HG03457 (cell line): Measurements from ENCODE around the gene PGAP2.
"Not testable (repeated sequence)": the region's sequence is repeated elsewhere in the genome, so short reads cannot be mapped to it uniquely, and the experiment has no call there.

Experiments used
- ATAC-seq: cut with Tn5 transposase; IDR thresholded peaks from one replicate; pipeline ENCODE4 v1.9.1; 2021; ENCODE audit warnings: moderate number of reproducible peaks; ENCODE audit not compliant: unreplicated experiment

Gene PGAP2

GRCh38 chr11:3803726-3804495, 4.4 kb upstream of the PGAP2 start:
- ATAC-seq, result no peak

DNA sequence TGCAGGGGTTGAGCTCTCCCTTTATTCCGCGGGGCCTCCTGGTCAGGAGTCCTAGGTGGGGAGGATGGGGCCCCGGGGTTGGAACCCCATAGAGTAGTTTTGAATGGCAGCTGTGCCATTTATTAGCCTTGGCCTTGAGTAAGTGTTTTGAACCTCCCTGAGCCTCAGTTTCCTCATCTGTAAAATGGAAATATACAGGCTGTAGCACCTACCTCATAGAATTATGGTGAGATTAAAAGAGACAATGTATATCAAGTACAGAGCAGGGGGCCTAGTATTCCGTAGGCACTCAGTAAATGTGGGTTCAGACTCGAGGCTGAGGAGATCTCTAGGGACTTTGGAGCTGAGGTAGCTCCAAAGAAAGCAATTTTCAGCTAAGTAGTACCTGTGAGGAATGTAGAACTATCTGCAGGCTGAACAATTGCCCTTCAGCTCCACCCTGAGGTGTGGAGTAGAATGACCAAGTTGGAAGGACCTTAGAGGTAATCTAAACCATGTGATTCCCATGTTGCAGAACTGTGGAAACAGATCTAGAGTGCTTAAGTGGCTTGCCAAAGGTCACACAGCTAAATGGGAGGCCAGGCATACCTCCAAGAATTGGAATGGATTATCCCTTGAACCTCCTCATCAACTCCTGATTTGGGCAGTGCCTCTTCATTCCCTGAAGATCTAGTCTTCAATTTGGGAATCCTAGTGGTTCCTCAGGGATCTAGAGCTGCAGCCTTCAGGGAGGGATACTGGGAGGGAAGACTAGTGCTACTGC, 682 bp downstream of the PGAP2 start:
- peak; percentile 63 for ATAC-seq

GRCh38 chr11:3809624-3809928, 1.2 kb downstream of the PGAP2 start:
- no peak for ATAC-seq

DNA sequence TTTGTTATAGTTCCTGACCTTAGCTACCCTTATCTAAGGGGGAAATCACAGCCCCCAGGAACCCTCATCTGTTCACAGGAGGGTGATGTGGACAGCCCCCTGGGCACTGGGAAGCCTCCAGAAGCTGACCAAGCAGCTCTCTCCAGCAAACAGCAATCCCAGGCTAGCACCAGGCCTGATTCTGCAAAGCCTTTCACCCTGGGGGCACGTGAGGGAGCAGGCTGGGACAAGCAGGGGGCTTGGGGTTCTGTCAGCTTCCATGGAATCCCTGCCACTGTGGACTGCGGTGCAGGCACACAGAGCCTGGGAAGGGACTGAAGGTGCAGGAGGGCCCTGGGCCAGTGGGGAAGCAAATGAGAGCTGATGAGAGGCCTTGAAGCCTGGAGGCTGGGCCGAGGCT, 2.1 kb downstream of the PGAP2 start:
- no peak for ATAC-seq

DNA sequence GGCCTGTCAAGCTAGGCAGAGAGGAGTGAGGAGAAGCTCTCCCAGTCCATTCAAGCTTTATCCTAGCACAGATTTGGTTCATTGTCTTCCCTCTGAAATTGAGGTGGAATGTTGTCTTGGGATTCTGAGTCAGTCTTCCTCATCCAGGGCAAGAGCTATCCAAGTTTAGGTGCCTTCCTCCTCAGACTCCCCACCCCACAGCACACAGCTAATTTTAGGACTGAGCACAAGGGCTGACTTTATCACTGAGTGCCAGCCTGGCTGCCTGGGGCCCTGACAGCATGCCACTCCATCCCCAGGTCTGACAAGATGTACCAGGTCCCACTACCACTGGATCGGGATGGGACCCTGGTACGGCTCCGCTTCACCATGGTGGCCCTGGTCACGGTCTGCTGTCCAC, 2.6 kb downstream of the PGAP2 start:
- no peak for ATAC-seq

DNA sequence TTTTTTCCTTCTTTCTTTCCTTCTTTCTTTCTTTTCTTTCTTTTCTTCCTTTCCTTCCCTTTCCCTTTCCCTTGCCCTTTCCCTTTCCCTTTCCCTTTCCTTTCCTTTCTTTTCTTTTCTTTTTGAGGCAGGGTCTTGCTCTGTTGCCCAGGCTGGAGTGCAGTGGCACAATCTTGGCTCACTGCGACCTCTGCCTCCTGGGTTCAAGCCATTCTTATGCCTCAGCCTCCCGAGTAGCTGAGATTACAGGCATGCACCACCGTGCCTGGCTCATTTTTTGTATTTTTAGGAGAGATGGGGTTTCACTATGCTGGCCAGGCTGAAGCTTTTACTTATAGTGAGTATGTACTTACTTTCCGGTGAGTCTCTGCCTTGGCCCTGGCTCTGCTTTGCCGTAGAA, 6.5 kb downstream of the PGAP2 start:
- ATAC-seq, result not testable (repeated sequence)

DNA sequence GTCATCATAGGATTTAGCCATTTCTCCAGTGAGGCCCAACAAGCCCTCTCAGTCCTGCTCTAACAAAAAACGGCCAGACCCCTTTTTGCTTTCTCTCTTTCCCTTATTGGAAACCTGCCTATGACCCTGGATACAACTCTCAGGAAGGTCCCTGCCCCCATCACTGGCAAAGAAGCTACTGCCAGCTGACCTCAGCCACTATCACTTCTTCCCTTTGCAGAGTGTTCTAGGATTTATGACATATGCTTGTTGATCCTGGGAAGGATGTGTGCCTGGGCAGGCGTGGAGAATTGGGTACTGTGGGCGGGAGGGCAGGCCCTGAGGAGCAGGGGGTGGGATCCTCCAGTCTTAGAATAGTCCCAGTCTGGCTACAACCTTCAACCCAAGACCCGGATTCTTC, 7.5 kb downstream of the PGAP2 start:
- ATAC-seq, result no peak

DNA sequence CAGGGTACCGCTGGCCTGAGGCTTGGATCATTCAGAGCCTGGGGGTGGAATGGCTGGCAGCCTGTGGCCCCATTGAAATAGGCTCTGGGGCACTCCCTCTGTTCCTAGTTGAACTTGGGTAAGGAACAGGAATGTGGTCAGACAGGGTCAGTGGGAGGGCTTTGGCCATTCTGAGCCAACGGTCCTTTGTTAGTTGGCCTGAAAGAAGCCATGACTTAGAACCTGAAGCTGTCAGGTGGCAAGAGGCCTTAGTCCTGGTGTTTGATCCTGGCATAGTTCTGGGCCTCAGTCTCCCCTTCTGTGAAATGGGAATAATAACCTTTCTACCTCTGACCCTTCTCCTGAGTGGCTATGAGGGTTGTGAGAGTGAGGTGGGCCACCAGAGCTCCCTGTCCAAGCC, 8.3 kb downstream of the PGAP2 start:
- no peak for ATAC-seq

DNA sequence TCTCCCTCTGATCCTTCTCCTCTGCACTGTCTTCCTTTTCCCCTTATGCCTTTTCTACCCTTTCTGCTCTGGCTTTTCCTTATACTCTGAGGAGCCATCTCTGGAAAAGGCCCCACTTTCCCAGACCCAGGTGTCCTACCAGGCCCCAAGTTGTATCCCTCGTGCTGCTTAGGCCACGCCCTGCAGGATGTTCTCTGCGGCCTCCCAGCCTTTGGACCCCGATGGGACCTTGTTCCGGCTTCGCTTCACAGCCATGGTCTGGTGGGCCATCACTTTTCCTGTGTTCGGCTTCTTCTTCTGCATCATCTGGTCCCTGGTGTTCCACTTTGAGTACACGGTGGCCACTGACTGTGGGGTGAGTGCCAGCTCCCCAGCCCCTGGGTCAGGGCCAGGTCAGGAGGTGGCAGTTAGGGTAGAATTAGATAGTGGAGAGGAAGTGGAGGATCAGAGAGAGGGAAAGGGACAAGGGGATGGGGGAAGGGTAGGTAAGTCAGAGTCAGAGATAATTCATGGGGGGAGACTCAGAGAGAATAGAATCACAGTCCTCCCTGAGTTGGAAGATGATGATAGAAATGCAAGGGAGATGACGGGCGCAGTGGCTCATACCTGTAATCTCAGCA, 8.9 kb downstream of the PGAP2 start:
- ATAC-seq, result no peak

GRCh38 chr11:3820971-3821370, 12.6 kb downstream of the PGAP2 start:
- ATAC-seq, result no peak

DNA sequence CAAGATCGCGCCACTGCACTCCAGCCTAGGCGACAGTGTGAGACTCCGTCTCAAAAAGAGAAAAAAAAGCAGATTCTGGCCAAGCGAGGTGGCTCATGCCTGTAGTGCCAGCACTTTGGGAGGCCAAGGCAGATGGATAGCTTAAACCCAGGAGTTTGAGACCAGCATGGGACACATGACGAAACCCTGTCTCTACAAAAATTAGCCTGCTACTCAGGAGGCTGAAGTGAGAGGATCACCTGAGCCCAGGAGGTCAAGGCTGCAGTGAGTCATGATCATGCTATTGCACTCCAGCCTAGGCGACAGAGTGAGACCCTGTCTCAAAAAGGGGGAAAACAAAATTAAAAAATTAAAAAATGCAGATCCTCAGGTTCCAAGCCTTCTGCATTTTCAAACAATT, 14.0 kb downstream of the PGAP2 start:
- no peak for ATAC-seq

GRCh38 chr11:3823303-3823702, 14.9 kb downstream of the PGAP2 start:
- no peak for ATAC-seq

- ATAC-seq, result no peak
These were observed 15.6 kb downstream of the PGAP2 start for GRCh38 chr11:3823762-3824506.

DNA sequence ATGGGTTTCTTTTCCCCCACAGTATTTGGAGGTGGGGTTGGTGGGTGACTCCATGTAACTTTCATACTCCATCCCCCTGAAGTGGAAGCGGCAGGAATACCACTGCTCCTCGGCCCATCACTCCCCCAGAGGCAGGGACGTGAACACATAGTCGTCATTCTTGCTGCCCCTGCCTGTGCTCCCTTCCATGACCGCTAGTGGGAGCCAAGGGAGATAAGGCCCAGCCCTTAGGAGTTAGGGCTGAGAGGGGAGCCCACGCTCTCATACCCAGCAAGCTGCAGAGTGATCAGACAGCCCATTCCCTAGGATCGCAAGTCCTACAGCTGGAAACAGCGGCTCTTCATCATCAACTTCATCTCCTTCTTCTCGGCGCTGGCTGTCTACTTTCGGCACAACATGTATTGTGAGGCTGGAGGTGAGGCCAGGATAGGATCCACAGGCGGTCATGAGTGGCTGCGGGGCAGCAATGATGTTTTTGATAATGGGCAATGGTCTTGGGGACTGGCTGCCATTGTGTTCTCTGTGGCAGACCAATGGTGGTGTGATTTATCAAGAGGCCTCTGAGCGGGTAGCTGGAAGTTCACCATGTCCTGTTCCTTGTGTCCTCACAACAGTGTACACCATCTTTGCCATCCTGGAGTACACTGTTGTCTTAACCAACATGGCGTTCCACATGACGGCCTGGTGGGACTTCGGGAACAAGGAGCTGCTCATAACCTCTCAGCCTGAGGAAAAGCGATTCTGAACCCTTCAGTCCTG, 16.5 kb downstream of the PGAP2 start:
- ATAC-seq, result peak; percentile 58

- no peak for ATAC-seq
These were observed 17.3 kb downstream of the PGAP2 start for GRCh38 chr11:3825473-3826154.

DNA sequence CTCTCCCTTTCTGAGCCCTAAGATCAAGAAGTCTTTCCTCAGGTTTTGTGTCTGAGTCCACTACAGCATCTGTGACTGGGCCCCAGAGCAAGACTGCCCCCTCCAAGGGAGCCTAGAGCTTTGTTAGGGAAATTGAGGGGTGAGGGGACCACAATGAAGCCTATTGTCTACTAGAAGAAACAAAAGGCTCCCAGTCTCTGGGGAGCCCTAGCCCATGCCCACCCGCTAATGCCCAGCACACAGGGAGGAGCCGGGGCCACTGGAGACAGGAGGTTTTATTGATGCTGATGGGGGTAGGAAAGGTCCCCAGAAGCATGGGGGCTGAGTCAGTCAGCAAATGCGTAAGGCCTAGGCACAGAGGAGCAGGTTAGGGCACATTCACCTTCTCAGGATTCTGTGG, 18.4 kb downstream of the PGAP2 start:
- no peak for ATAC-seq

DNA sequence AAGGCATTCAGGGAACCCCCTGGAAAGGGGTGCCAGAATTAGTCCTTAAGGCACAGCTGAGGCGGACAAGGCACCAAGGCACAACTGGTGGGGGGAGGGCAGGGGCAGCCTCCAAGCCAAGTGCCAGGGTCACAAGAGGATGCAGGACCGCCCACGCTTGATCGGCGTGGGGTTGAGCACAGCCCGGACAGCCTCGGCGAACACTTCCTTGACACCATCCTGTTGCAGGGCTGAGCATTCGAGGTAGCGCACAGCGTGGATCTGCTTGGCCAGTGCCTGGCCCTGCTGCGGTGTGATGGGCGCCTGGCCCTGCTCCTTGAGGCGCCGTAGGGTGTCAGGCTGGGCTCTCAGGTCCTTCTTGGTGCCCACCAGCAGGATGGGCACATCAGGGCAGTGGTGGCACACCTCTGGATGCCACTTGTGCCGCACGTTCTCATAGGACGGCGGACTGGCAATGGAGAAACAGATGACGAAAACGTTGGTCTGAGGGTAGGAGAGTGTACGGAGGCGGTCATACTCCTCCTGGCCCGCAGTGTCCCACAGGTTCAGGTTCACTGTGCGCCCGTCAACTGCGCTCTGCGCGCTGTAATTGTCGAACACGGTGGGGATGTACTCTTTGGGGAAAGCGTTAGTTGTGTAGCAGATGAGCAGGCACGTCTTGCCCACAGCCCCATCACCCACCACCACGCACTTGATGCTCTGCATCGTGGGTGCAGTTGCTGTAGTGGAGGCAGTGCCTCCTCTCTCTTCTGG, 19.2 kb downstream of the PGAP2 start:
- ATAC-seq, result no peak

DNA sequence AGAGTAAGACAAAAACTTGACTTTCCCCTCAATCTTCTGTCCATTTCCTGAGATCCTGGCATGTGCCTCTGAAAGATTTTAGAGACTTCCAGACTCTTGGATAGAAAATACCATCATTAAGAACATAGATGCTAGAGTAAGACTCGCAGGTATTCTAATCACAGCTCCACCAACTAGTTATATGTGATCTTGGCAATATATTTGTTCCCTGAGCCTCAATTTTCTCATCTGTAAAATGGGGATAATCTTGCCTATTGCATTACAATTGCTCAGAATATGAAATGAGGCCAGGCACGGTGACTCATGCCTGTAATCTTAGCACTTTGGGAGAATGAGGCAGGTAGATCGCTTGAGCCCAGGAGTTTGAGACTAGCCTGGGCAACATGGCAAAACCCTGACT, 21.7 kb downstream of the PGAP2 start:
- ATAC-seq, result no peak

- no peak for ATAC-seq
These were observed 22.4 kb downstream of the PGAP2 start for GRCh38 chr11:3830730-3831129.
